ENCODE measurements around the gene VPS4B. TPM values are rescaled to one million over a fixed set of nuclear protein-coding genes. Genes with fewer than 3 reads are reported as not detected.

The VPS4B gene
- total RNA-seq, 3 donors from 2014 or later, result 34.1 to 61.5 (median 35.7) TPM

DNA sequence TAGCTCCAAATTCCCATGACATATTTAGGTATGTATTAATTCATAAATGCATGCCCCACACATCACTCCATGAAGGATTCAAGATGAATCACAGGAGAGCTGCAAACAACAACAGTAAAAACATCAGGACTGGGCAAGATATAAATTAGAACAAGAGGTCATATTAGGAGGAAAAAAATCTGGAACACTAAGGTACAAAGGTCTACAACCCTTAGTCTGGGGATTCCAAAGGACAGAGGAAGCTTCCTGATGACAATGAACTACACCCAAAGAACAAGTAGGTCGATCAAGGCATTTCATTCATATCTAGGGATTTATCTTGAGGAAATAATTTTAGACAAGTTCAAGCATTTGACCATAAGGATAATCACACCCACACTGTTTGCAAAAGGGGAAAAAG, 14.5 kb downstream of the VPS4B start:
- Histone ChIP-seq H3K4me3 (no peak overlapping the region), H3K36me3 (no peaks in the 10 kb centered on the region), H3K9me3 (no peaks in the 10 kb centered on the region), H3K27me3 (no peaks in the 10 kb centered on the region), H3K27ac (peak overlapping the region in 1 of 2 donors; percentile 72), H3K4me1 (no peaks in the 10 kb centered on the region)
- no peak for DNase-seq (ENCODE audit: low spot score in 2 of 2)
- TF ChIP-seq, protein P1, sequence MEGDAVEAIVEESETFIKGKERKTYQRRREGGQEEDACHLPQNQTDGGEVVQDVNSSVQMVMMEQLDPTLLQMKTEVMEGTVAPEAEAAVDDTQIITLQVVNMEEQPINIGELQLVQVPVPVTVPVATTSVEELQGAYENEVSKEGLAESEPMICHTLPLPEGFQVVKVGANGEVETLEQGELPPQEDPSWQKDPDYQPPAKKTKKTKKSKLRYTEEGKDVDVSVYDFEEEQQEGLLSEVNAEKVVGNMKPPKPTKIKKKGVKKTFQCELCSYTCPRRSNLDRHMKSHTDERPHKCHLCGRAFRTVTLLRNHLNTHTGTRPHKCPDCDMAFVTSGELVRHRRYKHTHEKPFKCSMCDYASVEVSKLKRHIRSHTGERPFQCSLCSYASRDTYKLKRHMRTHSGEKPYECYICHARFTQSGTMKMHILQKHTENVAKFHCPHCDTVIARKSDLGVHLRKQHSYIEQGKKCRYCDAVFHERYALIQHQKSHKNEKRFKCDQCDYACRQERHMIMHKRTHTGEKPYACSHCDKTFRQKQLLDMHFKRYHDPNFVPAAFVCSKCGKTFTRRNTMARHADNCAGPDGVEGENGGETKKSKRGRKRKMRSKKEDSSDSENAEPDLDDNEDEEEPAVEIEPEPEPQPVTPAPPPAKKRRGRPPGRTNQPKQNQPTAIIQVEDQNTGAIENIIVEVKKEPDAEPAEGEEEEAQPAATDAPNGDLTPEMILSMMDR (IDR thresholded peaks at IDR 0.05), result no peak
- TF ChIP-seq POLR2AphosphoS5 (IDR thresholded peaks at IDR 0.05) (no peak), POLR2A (IDR thresholded peaks at IDR 0.05) (no peak)
- intact Hi-C loops (cut with DNase I; ENCODE audit: low total_unique reads), result no loop called here

DNA sequence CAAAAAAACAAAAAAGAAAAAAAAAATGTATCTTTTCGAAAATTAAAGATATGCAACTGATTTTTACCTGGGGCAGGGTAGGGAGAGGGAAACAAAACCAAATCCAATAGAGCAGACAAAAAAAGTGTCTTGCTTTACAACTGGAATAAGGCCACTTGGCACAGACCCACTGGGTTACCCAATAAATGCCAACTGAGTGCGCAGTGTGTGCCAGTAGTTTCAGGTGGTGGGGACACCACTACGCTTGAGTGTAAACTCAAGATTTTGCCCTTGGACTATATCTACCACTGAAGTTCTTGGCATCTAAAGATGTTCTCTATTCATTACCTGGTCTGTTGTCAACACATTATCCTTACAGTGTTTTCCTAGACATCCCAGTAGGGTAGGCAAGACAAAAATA, 16.3 kb downstream of the VPS4B start:
- H3K4me1 ChIP-seq, result no peaks in the 10 kb centered on the region
- H3K9me3 ChIP-seq, result no peaks in the 10 kb centered on the region
- peak in 1 of 2 donors; percentile 76 for DNase-seq (ENCODE audit: low spot score in 2 of 2)
- no peaks in the 10 kb centered on the region for H3K27me3 ChIP-seq
- H3K36me3 ChIP-seq, result no peaks in the 10 kb centered on the region
- intact Hi-C loops (cut with DNase I; ENCODE audit: low total_unique reads), result no loop called here
- H3K27ac ChIP-seq, result peak overlapping the region; percentile 45 to 68
- TF ChIP-seq POLR2AphosphoS5 (IDR thresholded peaks at IDR 0.05) (peak in 1 of 3 donors; percentile 15), POLR2A (IDR thresholded peaks at IDR 0.05) (no peak)
- TF ChIP-seq, protein P1 (IDR thresholded peaks at IDR 0.05), result no peak
- no peak overlapping the region for H3K4me3 ChIP-seq

DNA sequence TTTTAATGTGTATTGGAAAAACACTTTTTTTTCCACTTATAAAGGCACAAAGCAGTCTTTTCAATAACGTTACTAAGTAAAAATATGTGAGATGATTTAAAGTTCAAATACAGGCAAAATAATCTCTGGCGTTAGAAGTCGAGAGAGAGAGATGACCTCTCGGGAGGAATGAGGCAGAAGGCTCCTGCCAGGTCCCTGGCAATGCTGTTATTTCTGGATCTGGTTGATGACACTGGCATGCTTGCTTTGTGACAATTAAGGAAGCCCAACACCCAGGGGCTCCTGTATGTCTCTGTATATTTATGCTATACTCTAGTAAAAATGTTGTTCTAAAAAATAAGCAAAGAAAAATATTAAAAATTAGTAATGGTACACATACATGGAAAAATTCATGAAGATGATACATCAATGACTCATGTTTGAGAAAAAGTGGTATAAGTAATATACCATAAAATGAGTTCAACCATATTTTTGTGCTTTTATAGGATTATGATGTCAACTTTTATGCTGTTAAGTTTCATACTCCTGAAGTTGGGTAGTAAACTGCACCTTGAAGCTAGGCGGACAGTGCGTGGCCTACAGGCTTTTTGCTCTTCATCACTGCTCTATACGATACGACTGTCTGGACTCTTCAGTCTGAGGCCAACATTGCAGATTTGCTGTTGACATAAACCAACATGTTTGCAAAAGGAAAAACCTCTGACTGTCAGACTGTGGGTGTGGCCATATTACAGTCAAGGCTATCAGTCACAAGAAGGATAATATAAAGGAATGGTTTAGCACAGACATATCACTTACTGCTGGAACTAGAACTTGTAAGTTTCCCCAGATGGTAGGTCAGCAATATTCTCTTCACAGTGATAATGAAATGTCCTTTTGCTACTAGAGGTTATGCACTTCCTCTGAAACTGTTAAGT, 19.8 kb downstream of the VPS4B start:
- Histone ChIP-seq H3K27me3 (no peaks in the 10 kb centered on the region), H3K4me1 (no peaks in the 10 kb centered on the region), H3K36me3 (peaks cover 7% of the 10 kb centered on the region), H3K9me3 (no peaks in the 10 kb centered on the region), H3K4me3 (no peak overlapping the region), H3K27ac (no peak overlapping the region)
- DNase-seq (ENCODE audit: low spot score in 2 of 2), result no peak
- intact Hi-C loops (cut with DNase I; ENCODE audit: low total_unique reads), result no loop called here
- TF ChIP-seq, protein P1 (IDR thresholded peaks at IDR 0.05), result no peak
- TF ChIP-seq POLR2AphosphoS5 (IDR thresholded peaks at IDR 0.05) (no peak), POLR2A (IDR thresholded peaks at IDR 0.05) (no peak)

DNA sequence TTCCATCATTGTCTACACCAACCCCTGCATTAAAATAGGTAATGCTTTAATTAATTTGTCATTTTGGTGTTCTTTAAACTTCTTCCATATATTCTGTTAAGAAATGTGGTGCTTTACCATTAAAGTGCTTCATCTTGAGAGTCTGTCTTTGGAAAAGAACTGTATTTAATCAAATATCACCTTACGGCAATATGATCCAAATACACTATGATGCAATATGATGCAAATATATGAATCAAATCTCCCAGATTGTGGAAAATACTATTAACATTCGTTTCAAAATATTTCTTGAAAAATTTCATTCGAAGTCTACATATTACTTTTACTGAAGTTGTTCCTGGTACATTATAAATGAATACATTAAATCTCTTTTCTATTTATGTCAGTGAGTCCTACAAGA, 23.0 kb downstream of the VPS4B start:
- TF ChIP-seq POLR2A (IDR thresholded peaks at IDR 0.05), result no peak
- TF ChIP-seq, protein P1 (IDR thresholded peaks at IDR 0.05), result no peak
- TF ChIP-seq POLR2AphosphoS5 (IDR thresholded peaks at IDR 0.05), result no peak
- Histone ChIP-seq H3K4me3 (no peak overlapping the region), H3K36me3 (peaks cover 7% of the 10 kb centered on the region), H3K27me3 (no peaks in the 10 kb centered on the region), H3K9me3 (no peaks in the 10 kb centered on the region), H3K4me1 (no peaks in the 10 kb centered on the region), H3K27ac (no peak overlapping the region)
- no peak for DNase-seq (ENCODE audit: low spot score in 2 of 2)
- intact Hi-C loops (cut with DNase I; ENCODE audit: low total_unique reads), result no loop called here

DNA sequence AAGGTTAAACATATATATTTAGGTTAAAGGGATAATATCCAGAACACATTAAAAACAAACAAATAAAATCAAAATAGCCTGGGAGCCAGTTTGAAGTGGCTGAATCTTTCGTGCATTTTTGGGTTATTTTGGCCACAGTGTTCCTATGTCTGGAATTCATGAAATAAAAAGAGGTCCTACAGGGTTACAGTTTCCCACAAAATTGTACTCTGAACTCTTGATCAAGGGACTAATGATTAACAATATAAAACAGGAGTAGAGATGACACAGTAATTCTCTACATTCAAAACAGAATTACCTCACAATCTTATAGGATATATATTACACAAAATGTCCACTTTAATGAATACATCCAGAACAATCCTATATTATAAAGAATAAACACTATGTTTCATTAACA, 24.9 kb downstream of the VPS4B start:
- Histone ChIP-seq H3K9me3 (no peaks in the 10 kb centered on the region), H3K4me1 (no peaks in the 10 kb centered on the region), H3K27me3 (no peaks in the 10 kb centered on the region), H3K4me3 (no peak overlapping the region), H3K36me3 (peaks cover 7% of the 10 kb centered on the region), H3K27ac (no peak overlapping the region)
- intact Hi-C loops (cut with DNase I; ENCODE audit: low total_unique reads), result no loop called here
- TF ChIP-seq POLR2A (IDR thresholded peaks at IDR 0.05), result no peak
- TF ChIP-seq POLR2AphosphoS5 (IDR thresholded peaks at IDR 0.05), result no peak
- DNase-seq (ENCODE audit: low spot score in 2 of 2), result no peak

All from breast epithelium (tissue), 4 donors.